A549 (cell line): Measurements from ENCODE around the gene GAMT.

Source experiments
- CBX8 ChIP-seq: fragments of 200-600 bp; sonication (generic); IDR thresholded peaks from 2 replicates; pipeline ENCODE4 v1.6.1; 2016
- EP300 ChIP-seq, 2 experiments: fragments of >200 bp; sonication (Bioruptor Twin); formaldehyde crosslinking; IDR thresholded peaks; 2 replicates in 1 of 2; 3 replicates in 1 of 2; pipeline ENCODE4 v1.6.1; 2016 to 2017
- JUN ChIP-seq, 2 experiments: fragments of >200 bp; sonication (Bioruptor Twin); formaldehyde crosslinking; IDR thresholded peaks; 2 replicates in 1 of 2; 3 replicates in 1 of 2; pipeline ENCODE4 v1.6.1; 2016 to 2017
- MYC ChIP-seq: IDR thresholded peaks from 2 replicates; pipeline ENCODE4 v1.6.1; 2012; ENCODE audit warnings: mild to moderate bottlenecking, inconsistent platforms, low read length, improper control_type of control experiment, borderline replicate concordance
- NR3C1 ChIP-seq: fragments of >200 bp; sonication (Bioruptor Twin); formaldehyde crosslinking; IDR thresholded peaks from 3 replicates; pipeline ENCODE4 v1.6.1; 2017
- RAD21 ChIP-seq, 2 experiments: fragments of >200 bp in 1 of 2; sonication (Bioruptor Twin) in 1 of 2; formaldehyde crosslinking in 1 of 2; IDR thresholded peaks in 1 of 2; conservative IDR thresholded peaks in 1 of 2; 2 replicates in 1 of 2; 3 replicates in 1 of 2; pipeline ENCODE4 v1.6.1; 2012 to 2018; ENCODE audit warnings: inconsistent platforms in 1 of 2
- TP53 ChIP-seq: fragments of 250-450 bp; sonication (Bioruptor Pico); IDR thresholded peaks from 2 replicates; pipeline ENCODE4 v1.5.0; 2021; ENCODE audit warnings: mild to moderate bottlenecking, moderate library complexity
- ZC3H11A ChIP-seq: fragments of 450-650 bp; IDR thresholded peaks from 2 replicates; pipeline ENCODE4 v1.6.1; 2014; ENCODE audit warnings: antibody characterized with exemption, mild to moderate bottlenecking
- TF ChIP-seq, protein P1 (sequence below): fragments of >200 bp; sonication (Bioruptor Twin); formaldehyde crosslinking; IDR thresholded peaks from 2 replicates; pipeline ENCODE4 v1.6.1; 2016
- TF ChIP-seq, protein P2 (sequence below): fragments of >200 bp; sonication (Bioruptor Twin); formaldehyde crosslinking; IDR thresholded peaks from 3 replicates; pipeline ENCODE4 v1.5.1; 2016

DNA sequence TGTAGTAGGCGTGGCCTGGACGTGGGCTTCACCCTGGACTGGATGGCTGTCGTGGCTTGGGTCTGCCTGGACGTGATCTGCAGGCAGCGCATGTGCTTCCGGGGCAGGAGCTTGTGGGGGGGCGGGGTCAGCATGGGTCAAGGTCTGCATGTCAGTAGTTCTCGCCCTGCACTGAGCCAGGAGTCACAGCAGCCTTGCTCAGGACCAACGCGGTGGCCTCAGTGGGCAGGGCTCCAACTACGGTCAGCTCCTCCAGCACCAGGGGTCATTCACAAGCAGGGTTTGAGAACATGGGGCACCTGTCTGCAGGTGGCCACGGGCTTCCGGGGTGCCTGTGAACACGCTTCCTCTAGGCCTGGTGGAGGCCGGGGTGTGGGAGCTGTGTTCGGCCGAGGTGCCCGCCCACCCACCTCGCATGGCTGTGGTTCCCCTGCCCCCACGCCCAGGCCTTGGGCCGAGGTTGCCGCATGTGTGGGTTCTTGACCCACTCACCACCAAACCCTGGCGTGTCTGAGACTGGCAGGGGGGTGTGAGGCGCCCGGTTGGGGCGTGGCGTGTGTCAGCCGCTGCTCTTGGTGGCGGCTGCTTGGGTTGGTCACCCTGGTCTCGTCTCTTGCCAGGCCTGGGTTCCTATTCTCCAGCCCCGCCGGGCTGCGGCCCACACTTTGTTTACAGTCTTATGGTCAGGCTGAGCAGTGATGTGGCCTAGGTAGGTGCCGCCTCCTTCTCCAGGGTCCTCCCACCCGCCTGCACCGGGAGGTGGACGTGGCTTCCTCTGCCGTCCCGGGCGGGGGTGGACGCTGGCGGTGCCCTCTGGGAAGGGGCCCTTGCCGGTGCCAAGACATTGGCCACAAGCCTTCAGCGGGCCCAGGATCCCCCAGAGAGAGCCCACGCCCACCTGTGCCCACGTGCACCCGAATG, 32.0 kb upstream of the GAMT start:
- TF ChIP-seq, protein P1, sequence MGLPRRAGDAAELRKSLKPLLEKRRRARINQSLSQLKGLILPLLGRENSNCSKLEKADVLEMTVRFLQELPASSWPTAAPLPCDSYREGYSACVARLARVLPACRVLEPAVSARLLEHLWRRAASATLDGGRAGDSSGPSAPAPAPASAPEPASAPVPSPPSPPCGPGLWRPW: no peak
- TF ChIP-seq, protein P2, sequence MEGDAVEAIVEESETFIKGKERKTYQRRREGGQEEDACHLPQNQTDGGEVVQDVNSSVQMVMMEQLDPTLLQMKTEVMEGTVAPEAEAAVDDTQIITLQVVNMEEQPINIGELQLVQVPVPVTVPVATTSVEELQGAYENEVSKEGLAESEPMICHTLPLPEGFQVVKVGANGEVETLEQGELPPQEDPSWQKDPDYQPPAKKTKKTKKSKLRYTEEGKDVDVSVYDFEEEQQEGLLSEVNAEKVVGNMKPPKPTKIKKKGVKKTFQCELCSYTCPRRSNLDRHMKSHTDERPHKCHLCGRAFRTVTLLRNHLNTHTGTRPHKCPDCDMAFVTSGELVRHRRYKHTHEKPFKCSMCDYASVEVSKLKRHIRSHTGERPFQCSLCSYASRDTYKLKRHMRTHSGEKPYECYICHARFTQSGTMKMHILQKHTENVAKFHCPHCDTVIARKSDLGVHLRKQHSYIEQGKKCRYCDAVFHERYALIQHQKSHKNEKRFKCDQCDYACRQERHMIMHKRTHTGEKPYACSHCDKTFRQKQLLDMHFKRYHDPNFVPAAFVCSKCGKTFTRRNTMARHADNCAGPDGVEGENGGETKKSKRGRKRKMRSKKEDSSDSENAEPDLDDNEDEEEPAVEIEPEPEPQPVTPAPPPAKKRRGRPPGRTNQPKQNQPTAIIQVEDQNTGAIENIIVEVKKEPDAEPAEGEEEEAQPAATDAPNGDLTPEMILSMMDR: no peak
- TF ChIP-seq JUN (IDR thresholded peaks at IDR 0.05) (no peak), NR3C1 (no peak), CBX8 (no peak), TP53 (CRISPR knock-in tag) (no peak), RAD21 (conservative IDR thresholded peaks at IDR 0.05 in 1 of 2, IDR thresholded peaks at IDR 0.05 in 1 of 2) (no peak), EP300 (IDR thresholded peaks at IDR 0.05) (no peak), ZC3H11A (no peak), MYC (no peak)
